ENCODE measurements around the gene REELD1. TPM values are rescaled to one million over a fixed set of nuclear protein-coding genes. Genes with fewer than 3 reads are reported as not detected.

The REELD1 gene
- total and polyA plus RNA-seq, 2 of the 4 experiments (the other 2 are of a cell fraction): not detected

Other genes starting within 250 kb of the REELD1 start
- 13.4 and 33.1 TPM in 2 replicates for gene LSM6, start 38.8 kb upstream of the REELD1 start, total RNA-seq (2012; rRNA removed)
- gene LSM6, start 38.8 kb upstream of the REELD1 start, polyA plus RNA-seq (2012; rRNA removed): 15.4 and 17.4 TPM in 2 replicates

Measured in IMR-90 (cell line).